ENCODE data around the gene CSRNP3. TPM values are rescaled to one million over a fixed set of nuclear protein-coding genes. Genes with fewer than 3 reads are reported as not detected.

Gene CSRNP3
- total and polyA plus RNA-seq, 4 donors: 0.18 to 2.2 (median 2.0) TPM

- H3K27ac ChIP-seq (ENCODE audit: low read depth in 1 of 2, low read length in 2 of 2): no peak overlapping the region
- H3K4me1 ChIP-seq (ENCODE audit: control insufficient read depth in 4 of 4, insufficient read depth in 4 of 4, low read length in 3 of 4): no peaks in the 10 kb centered on the region
- no peaks in the 10 kb centered on the region for H3K36me3 ChIP-seq (ENCODE audit: control insufficient read depth in 4 of 4, insufficient read depth in 3 of 4, low read depth in 1 of 4, low read length in 3 of 4)
- TF ChIP-seq ATF3 (IDR thresholded peaks at IDR 0.05) (no peak), CTCF (IDR thresholded peaks at IDR 0.05; ENCODE audit: low read depth, low read length, missing input control) (no peak), RAD21 (IDR thresholded peaks at IDR 0.05) (no peak), GABPA (IDR thresholded peaks at IDR 0.05 in 1 of 2, conservative IDR thresholded peaks at IDR 0.05 in 1 of 2) (no peak), NR2F2 (IDR thresholded peaks at IDR 0.05) (no peak), TAF1 (conservative IDR thresholded peaks at IDR 0.05) (no peak), JUND (IDR thresholded peaks at IDR 0.05) (no peak), FOXA1 (IDR thresholded peaks at IDR 0.05) (no peak), REST (IDR thresholded peaks at IDR 0.05) (no peak), RXRA (IDR thresholded peaks at IDR 0.05) (no peak), SP1 (IDR thresholded peaks at IDR 0.05) (no peak), YY1 (IDR thresholded peaks at IDR 0.05) (no peak)
- 82% methylated on average over 3 of the region's 3 CpGs for WGBS
- H3K4me3 ChIP-seq (ENCODE audit: low read depth in 1 of 3, low read length in 3 of 3): no peak overlapping the region
- H3K9me3 ChIP-seq (ENCODE audit: control insufficient read depth in 4 of 4, low read length in 3 of 4): no peaks in the 10 kb centered on the region
- H3K27me3 ChIP-seq (ENCODE audit: control insufficient read depth in 4 of 4, insufficient read depth in 4 of 4, low read length in 3 of 4): no peaks in the 10 kb centered on the region
- DNase-seq (ENCODE audit: low spot score): no peak
- no peak overlapping the region for H3K9ac ChIP-seq (ENCODE audit: low read depth in 1 of 2, low read length in 2 of 2)
These were observed 21.1 kb upstream of the CSRNP3 start for GRCh38 chr2:165448406-165448805.

GRCh38 chr2:165450156-165450555, 19.3 kb upstream of the CSRNP3 start:
- no peak overlapping the region for H3K27ac ChIP-seq (ENCODE audit: low read depth in 1 of 2, low read length in 2 of 2)
- H3K36me3 ChIP-seq (ENCODE audit: control insufficient read depth in 4 of 4, insufficient read depth in 3 of 4, low read depth in 1 of 4, low read length in 3 of 4): no peaks in the 10 kb centered on the region
- WGBS: 71% methylated on average over 1 of the region's 1 CpG
- no peak for DNase-seq (ENCODE audit: low spot score)
- no peak overlapping the region for H3K9ac ChIP-seq (ENCODE audit: low read depth in 1 of 2, low read length in 2 of 2)
- H3K9me3 ChIP-seq (ENCODE audit: control insufficient read depth in 4 of 4, low read length in 3 of 4): no peaks in the 10 kb centered on the region
- H3K4me1 ChIP-seq (ENCODE audit: control insufficient read depth in 4 of 4, insufficient read depth in 4 of 4, low read length in 3 of 4): no peaks in the 10 kb centered on the region
- H3K27me3 ChIP-seq (ENCODE audit: control insufficient read depth in 4 of 4, insufficient read depth in 4 of 4, low read length in 3 of 4): no peaks in the 10 kb centered on the region
- no peak overlapping the region for H3K4me3 ChIP-seq (ENCODE audit: low read depth in 1 of 3, low read length in 3 of 3)
- no peak for TF ChIP-seq YY1 (IDR thresholded peaks at IDR 0.05)
- TF ChIP-seq GABPA (IDR thresholded peaks at IDR 0.05 in 1 of 2, conservative IDR thresholded peaks at IDR 0.05 in 1 of 2): no peak
- TF ChIP-seq SP1 (IDR thresholded peaks at IDR 0.05): no peak

- Histone ChIP-seq H3K27me3 (ENCODE audit: control insufficient read depth in 4 of 4, insufficient read depth in 4 of 4, low read length in 3 of 4) (no peaks in the 10 kb centered on the region), H3K4me3 (ENCODE audit: low read depth in 1 of 3, low read length in 3 of 3) (no peak overlapping the region), H3K9ac (ENCODE audit: low read depth in 1 of 2, low read length in 2 of 2) (no peak overlapping the region), H3K36me3 (ENCODE audit: control insufficient read depth in 4 of 4, insufficient read depth in 3 of 4, low read depth in 1 of 4, low read length in 3 of 4) (no peaks in the 10 kb centered on the region), H3K4me1 (ENCODE audit: control insufficient read depth in 4 of 4, insufficient read depth in 4 of 4, low read length in 3 of 4) (no peaks in the 10 kb centered on the region), H3K9me3 (ENCODE audit: control insufficient read depth in 4 of 4, low read length in 3 of 4) (no peaks in the 10 kb centered on the region), H3K27ac (ENCODE audit: low read depth in 1 of 2, low read length in 2 of 2) (no peak overlapping the region)
- 78% methylated on average over 2 of the region's 2 CpGs for WGBS
- TF ChIP-seq JUND (IDR thresholded peaks at IDR 0.05): no peak
- no peak for DNase-seq (ENCODE audit: low spot score)
These were observed 17.2 kb upstream of the CSRNP3 start for GRCh38 chr2:165452327-165452726.

Measured in liver (tissue), 9 donors.